Activated naive CD8-positive, alpha-beta T cell treated with anti-CD3 and anti-CD28 coated beads, Interleukin-2, amount 10 ng/mL, durations not matched to agents 7 days and 5 days (primary cell): ENCODE data around the gene HTRA2. TPM values are rescaled to one million over a fixed set of nuclear protein-coding genes. Genes with fewer than 3 reads are reported as not detected.
"Not testable (repeated sequence)": the region's sequence is repeated elsewhere in the genome, so short reads cannot be mapped to it uniquely, and the experiment has no call there.

ENCODE experiments used
- ATAC-seq: fragments of 150-1000 bp; cut with Tn5 transposase; one replicate; pipeline ENCODE4 v1.10.0; 2021; ENCODE audit warnings: low read depth, moderate library complexity
- POLR2A ChIA-PET: fragments of 350-600 bp; sonication (Branson Sonifier 250); formaldehyde crosslinking; loops from one replicate; lab custom pipeline; 2021; ENCODE audit warnings: antibody characterized with exemption; lab: Charles Lee
- DNase-seq: peaks from one replicate; pipeline ENCODE4 v3.0.0; 2021
- H3K27ac Mint-ChIP-seq: one replicate; pipeline ENCODE4 v1.8.0; 2022; ENCODE audit warnings: mild to moderate bottlenecking, mixed read lengths
- H3K27me3 Mint-ChIP-seq: one replicate; pipeline ENCODE4 v1.8.0; 2022; ENCODE audit warnings: mild to moderate bottlenecking, moderate library complexity, mixed read lengths
- H3K36me3 Mint-ChIP-seq: one replicate; pipeline ENCODE4 v1.8.0; 2021; ENCODE audit warnings: mild to moderate bottlenecking, mixed read lengths
- H3K4me1 Mint-ChIP-seq: one replicate; pipeline ENCODE4 v1.8.0; 2021; ENCODE audit warnings: mixed read lengths
- H3K4me3 Mint-ChIP-seq: one replicate; pipeline ENCODE4 v1.8.0; 2022; ENCODE audit warnings: mild to moderate bottlenecking, moderate library complexity, mixed read lengths
- H3K9me3 Mint-ChIP-seq: one replicate; pipeline ENCODE4 v1.8.0; 2021; ENCODE audit warnings: mixed read lengths
- total RNA-seq, 2 experiments: library from RNA; stranded (reverse); gene quantifications; one replicate each; pipeline ENCODE4 v1.2.3, GENCODE V29; 2021

The HTRA2 gene
- total RNA-seq, 2 experiments from 2014 or later = 46.6 to 47.4 TPM

DNA sequence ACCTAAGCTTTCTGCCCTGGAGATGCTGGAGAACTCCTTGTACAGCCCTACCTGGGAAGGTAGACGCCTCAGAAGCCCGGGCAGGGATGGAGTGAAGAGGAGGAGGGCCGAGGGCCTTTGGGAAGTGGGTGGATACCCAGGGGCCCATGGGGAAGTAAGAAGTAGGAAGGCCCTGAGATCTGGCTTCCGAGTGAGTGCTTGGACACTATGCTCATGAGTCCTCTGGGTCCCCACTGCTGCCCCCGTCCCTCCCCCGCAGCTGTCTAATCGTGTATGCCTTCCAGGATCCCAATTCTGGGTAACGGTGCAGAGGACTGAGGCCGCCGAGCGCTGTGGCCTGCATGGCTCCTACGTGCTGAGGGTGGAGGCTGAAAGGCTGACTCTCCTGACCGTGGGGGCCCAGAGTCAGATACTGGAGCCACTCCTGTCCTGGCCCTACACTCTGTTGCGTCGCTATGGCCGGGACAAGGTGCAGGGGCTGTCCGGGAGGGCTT is 25.9 kb downstream of the HTRA2 start:
- Mint-ChIP-seq H3K36me3 (peaks cover 10% of the 10 kb centered on the region), H3K4me1 (peaks cover 23% of the 10 kb centered on the region), H3K4me3 (peak overlapping the region; percentile 95), H3K27ac (peak overlapping the region; percentile 92), H3K27me3 (peaks cover 10% of the 10 kb centered on the region), H3K9me3 (no peaks in the 10 kb centered on the region)
- POLR2A ChIA-PET = interaction anchor here (0.8 to 1.7 kb wide), 7 partner anchors 11 to 98 kb away, joined by 3 to 7 read pairs (median 4); partner anchors contain the start of gene WBP1
- DNase-seq = no peak
- no peak for ATAC-seq

DNA sequence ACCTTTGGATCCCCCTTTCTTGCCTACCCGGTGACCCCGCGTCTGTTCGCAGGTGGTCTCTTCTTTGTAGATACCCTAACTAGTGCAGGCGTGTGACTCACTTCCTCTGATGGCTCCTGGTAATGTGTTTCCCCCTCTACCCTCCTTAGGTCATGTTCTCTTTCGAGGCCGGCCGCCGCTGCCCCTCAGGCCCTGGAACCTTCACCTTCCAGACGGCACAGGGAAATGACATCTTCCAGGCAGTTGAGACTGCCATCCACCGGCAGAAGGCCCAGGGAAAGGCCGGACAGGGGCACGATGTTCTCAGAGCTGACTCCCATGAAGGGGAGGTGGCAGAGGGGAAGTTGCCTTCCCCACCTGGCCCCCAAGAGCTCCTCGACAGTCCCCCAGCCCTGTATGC is 26.4 kb downstream of the HTRA2 start:
- Mint-ChIP-seq H3K27me3 (peaks cover 8% of the 10 kb centered on the region), H3K9me3 (no peaks in the 10 kb centered on the region), H3K27ac (no peak overlapping the region), H3K4me3 (peak overlapping the region; percentile 95), H3K36me3 (peaks cover 10% of the 10 kb centered on the region), H3K4me1 (peaks cover 23% of the 10 kb centered on the region)
- ATAC-seq = no peak
- POLR2A ChIA-PET = interaction anchor here (1.7 kb wide), 2 partner anchors 11 to 29 kb away, joined by 5 to 7 read pairs; no protein-coding TSS in a partner anchor
- no peak for DNase-seq

DNA sequence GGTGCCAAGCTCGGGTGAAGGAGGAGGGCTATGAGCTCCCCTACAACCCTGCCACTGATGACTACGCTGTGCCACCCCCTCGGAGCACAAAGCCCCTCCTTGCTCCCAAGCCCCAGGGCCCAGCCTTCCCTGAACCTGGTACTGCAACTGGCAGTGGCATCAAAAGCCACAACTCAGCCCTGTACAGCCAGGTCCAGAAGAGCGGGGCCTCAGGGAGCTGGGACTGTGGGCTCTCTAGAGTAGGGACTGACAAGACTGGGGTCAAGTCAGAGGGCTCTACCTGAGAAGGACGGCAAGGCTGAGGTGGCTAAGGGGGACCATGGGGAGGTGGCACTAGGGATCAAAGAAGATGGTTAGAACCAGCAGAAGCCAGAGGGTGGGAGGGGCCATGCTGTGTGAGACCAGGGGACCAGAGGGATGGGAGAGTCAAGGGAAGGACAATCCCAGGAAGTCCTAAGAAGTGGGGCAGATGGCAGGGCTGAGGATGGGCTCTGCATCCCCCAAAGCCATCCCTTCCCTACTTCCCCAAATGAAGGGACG is 27.2 kb downstream of the HTRA2 start:
- Mint-ChIP-seq H3K9me3 (no peaks in the 10 kb centered on the region), H3K27me3 (peaks cover 7% of the 10 kb centered on the region), H3K4me3 (no peak overlapping the region), H3K36me3 (peaks cover 10% of the 10 kb centered on the region), H3K4me1 (peaks cover 21% of the 10 kb centered on the region), H3K27ac (no peak overlapping the region)
- POLR2A ChIA-PET = interaction anchor here (1.7 kb wide), 1 partner anchor 10 kb away, joined by 5 read pairs; no protein-coding TSS in a partner anchor
- DNase-seq (no peak), ATAC-seq (no peak)

DNA sequence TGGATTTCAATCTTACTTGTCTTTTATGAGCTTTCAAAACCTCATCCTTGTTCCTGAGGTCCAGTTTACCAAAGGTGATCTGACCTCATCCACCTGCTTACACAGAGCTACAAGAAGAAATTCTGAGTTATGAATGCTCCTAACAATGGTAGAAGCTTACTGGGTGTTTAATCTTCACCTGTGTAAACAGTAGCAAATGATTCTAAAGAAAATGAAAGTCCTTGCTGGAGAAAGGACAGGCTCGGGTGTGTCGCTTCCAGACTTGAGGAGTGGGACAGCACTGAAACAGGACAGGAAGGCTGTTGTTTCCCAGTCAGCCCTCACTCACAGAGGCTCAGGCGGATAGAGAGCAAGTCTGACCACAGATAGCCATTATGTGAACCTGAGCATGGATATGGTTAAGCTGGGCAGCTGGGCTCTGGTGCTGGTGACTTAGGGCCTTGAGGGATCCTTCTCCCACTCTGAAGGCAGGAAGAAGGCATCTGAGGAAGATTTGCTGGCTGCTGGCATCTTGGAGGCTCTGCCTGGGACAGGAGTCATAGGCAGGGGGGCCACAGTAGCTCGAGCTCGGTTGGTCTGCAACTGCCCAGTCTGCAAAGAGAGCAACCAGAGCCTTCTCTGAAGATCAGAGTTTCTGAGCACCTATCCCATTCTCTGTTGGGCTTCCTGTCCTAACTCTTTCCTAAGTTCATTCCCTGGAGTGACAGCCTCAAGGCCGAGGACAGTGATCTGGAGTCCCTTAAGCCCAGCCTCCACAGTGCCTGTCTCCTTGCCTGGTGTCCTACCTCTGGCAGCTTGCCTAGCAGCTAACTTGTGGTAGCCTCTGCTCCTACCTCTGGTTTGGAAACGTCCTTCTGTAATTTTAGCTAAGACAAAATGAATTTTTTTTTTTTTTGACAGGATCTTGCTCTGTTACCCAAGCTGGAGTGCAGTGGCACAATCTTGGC is 28.8 kb downstream of the HTRA2 start:
- Mint-ChIP-seq H3K27me3 (peaks cover 7% of the 10 kb centered on the region), H3K27ac (no peak overlapping the region), H3K4me3 (no peak overlapping the region), H3K9me3 (no peaks in the 10 kb centered on the region), H3K4me1 (peaks cover 21% of the 10 kb centered on the region), H3K36me3 (peaks cover 10% of the 10 kb centered on the region)
- POLR2A ChIA-PET = interaction anchor here (1.0 to 2.2 kb wide), 4 partner anchors 9 to 76 kb away, joined by 3 to 7 read pairs (median 6); partner anchors contain the start of genes CCDC142 and TTC31
- no peak for ATAC-seq
- no peak for DNase-seq

DNA sequence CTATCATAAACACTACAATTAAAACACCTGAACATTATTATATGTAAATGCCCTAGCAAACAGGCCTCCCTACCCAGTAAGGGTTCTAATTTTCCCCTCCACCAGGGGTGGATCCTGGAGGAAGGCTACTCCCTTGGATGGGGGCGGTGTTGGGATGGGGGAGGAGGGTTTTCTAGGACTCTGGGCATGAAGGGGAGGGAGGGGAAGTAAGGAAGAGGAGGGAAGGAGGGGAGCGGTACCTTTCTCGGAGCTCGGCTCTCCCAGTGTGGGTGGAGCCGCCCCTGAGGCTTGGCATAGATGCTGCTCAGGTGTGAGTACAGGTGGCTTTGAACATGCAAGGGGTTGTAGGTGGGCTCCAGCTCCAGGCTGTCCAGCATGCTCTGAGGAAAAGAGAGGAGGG is 30.2 kb downstream of the HTRA2 start:
- H3K27me3 Mint-ChIP-seq = peaks cover 7% of the 10 kb centered on the region
- no peak overlapping the region for H3K27ac Mint-ChIP-seq
- no peaks in the 10 kb centered on the region for H3K9me3 Mint-ChIP-seq
- POLR2A ChIA-PET = no interaction called here
- ATAC-seq (no peak), DNase-seq (no peak)
- peaks cover 10% of the 10 kb centered on the region for H3K36me3 Mint-ChIP-seq
- H3K4me1 Mint-ChIP-seq = peaks cover 18% of the 10 kb centered on the region
- H3K4me3 Mint-ChIP-seq = no peak overlapping the region

DNA sequence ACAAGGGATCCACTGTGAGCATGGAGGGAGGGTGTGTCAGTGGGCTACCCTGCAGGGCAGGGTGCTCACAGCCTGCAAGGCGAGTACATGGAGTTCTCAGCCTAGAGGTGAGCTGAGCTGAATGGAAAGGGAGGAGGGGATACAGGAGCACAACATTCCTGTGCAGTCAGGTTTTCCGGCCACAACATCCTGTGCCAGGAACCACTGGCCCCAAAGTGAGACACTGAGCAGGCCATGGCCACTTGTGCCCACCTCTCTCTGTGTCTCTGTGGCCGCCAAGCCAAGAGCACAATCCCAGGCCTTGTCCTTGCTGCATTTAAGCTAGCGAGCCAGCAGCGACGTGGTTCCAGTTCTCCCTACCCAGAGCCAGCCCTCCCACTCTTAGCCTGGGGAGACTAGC is 30.9 kb downstream of the HTRA2 start:
- Mint-ChIP-seq H3K4me1 (peaks cover 18% of the 10 kb centered on the region), H3K27me3 (peaks cover 7% of the 10 kb centered on the region), H3K36me3 (peaks cover 10% of the 10 kb centered on the region), H3K9me3 (no peaks in the 10 kb centered on the region), H3K27ac (no peak overlapping the region), H3K4me3 (no peak overlapping the region)
- DNase-seq = no peak
- no peak for ATAC-seq
- POLR2A ChIA-PET = no interaction called here

DNA sequence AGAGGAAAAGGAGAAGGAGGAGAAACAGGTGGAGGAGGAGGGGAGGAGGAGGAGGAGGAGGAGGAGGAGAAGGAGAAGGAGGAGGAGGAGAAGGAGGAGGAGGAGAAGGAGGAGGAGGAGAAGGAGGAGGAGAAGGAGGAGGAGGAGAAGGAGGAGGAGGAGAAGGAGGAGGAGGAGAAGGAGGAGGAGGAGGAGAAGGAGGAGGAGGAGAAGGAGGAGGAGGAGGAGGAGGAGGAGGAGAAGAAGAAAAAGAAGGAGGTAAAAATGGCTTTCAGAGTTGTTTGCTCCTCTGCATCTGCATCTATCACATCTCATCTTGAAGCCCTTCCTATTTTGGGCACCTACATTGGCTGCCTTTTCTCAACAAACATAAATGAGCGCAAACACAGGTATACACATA is 31.3 kb downstream of the HTRA2 start:
- H3K4me1 Mint-ChIP-seq = peaks cover 20% of the 10 kb centered on the region
- ATAC-seq, POLR2A ChIA-PET, DNase-seq, H3K27ac Mint-ChIP-seq, H3K4me3 Mint-ChIP-seq, H3K9me3 Mint-ChIP-seq, H3K27me3 Mint-ChIP-seq: not testable (repeated sequence)
- peaks cover 10% of the 10 kb centered on the region for H3K36me3 Mint-ChIP-seq

DNA sequence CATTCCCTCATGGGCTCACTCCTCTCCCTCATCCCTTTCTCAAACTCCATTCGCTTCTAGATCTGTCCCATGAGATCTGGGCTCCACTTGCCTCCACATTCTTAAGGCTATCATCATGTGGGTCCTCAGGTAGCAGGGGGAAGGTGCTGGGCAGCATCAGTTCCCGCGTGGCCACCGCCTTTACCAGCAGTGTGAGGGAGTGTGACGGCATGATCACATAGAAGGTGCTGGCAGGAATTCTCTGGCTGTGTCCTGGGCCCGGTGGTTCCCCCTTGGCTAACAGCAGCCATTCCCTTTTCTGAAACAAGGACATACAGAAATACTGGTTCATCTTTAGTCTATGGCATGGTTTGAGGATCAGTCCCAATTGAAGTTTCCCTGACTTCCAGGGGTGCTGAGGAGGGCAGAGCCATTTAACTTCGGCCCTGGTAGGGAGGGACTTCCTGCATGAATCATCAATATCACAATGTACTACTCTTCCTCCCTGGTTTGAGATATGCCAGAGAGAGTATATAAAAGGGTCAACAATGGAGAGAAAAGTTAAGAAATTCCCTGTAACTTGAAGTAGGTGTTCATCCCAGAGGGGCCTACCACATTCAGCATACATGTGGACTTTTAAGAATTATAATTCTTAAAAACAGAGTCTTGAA is 32.5 kb downstream of the HTRA2 start:
- DNase-seq (no peak), ATAC-seq (no peak)
- Mint-ChIP-seq H3K9me3 (no peaks in the 10 kb centered on the region), H3K4me3 (no peak overlapping the region), H3K4me1 (peaks cover 24% of the 10 kb centered on the region), H3K36me3 (peaks cover 3% of the 10 kb centered on the region), H3K27ac (no peak overlapping the region), H3K27me3 (peaks cover 7% of the 10 kb centered on the region)
- POLR2A ChIA-PET = no interaction called here

DNA sequence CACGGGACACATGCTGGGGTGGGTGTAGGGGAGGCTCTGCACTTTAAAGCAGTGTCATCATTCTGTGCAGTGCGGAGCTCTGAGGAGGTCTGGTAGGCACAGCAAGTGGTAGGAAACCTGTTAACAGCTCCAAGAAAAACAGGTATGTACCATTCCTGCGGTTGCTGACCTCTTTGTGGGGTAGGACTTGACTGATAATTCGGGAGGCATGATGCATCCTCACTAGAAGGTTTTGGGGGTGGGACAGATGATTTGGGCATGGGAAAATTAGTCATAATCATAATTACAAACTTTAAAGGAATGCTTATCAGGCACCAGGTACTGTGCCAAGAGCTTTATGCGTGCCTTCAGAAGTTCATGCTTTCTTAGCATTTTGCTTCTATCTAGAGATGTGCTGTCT is 34.5 kb downstream of the HTRA2 start:
- H3K27ac Mint-ChIP-seq = no peak overlapping the region
- H3K4me1 Mint-ChIP-seq = peaks cover 35% of the 10 kb centered on the region
- H3K9me3 Mint-ChIP-seq = no peaks in the 10 kb centered on the region
- POLR2A ChIA-PET = no interaction called here
- no peaks in the 10 kb centered on the region for H3K36me3 Mint-ChIP-seq
- DNase-seq = no peak
- H3K4me3 Mint-ChIP-seq = no peak overlapping the region
- no peak for ATAC-seq
- H3K27me3 Mint-ChIP-seq = peaks cover 7% of the 10 kb centered on the region

DNA sequence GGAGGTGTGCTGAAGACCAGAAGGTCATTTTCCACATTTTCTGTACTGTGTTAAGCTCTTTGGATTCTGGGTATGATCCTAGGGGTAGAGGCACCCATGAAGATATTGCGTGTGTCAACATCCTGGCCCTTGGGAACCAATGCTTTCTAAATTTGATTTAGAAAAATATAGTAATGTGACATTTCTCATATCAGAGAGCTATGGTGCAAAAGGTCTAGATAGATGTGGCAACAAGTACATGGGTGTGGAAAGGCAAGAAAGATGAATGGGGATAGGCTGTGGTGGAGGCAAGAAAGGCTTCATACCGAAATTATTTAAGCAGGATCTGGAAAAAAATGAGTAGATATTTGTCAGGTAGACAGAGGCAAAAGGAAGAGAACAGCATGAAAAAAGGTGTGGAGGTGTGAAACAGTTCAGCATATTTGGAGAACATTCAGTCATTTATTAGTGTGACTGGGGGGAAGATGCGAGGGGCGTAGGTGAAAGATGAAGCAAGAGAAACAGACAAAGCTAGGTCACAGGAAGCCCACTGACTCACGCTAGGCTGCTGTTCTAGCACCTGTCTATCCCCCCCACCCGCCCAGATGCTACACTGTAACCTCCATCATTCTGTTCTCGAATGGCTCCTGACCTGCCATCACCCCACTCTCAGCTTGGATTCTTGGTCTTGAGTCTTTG is 36.5 kb downstream of the HTRA2 start:
- Mint-ChIP-seq H3K36me3 (no peaks in the 10 kb centered on the region), H3K27me3 (peaks cover 4% of the 10 kb centered on the region), H3K27ac (peak overlapping the region; percentile 56), H3K4me3 (peak overlapping the region; percentile 19), H3K4me1 (peaks cover 31% of the 10 kb centered on the region), H3K9me3 (no peaks in the 10 kb centered on the region)
- ATAC-seq (no peak), DNase-seq (no peak)
- POLR2A ChIA-PET = interaction anchor here (0.7 to 1.5 kb wide), 2 partner anchors 9 to 13 kb away, joined by 3 to 5 read pairs; partner anchors contain the start of gene LOXL3

DNA sequence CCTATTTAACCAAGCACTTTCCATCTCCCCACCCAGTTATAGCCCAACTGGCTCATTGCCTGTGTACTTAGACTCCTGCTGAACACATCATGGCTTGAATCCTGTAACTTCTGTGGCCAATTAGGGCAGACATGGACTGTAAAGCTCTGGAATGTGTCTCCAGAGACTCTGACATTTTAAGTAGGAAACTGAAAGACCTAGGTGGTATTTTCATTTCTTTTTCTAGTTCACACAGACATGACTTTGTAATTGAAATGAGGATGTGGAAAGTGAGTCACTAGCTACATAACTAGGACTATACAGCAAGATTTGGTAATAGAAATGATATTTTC is 37.0 kb downstream of the HTRA2 start:
- POLR2A ChIA-PET = interaction anchor here (0.7 to 2.2 kb wide), 4 partner anchors 8 to 51 kb away, joined by 3 to 6 read pairs (median 4); partner anchors contain the start of gene LOXL3
- ATAC-seq (peak; percentile 18), DNase-seq (no peak)
- Mint-ChIP-seq H3K27me3 (peaks cover under 1% of the 10 kb centered on the region), H3K4me1 (peaks cover 30% of the 10 kb centered on the region), H3K27ac (peak overlapping the region; percentile 56), H3K9me3 (no peaks in the 10 kb centered on the region), H3K4me3 (peak overlapping the region; percentile 19), H3K36me3 (no peaks in the 10 kb centered on the region)

DNA sequence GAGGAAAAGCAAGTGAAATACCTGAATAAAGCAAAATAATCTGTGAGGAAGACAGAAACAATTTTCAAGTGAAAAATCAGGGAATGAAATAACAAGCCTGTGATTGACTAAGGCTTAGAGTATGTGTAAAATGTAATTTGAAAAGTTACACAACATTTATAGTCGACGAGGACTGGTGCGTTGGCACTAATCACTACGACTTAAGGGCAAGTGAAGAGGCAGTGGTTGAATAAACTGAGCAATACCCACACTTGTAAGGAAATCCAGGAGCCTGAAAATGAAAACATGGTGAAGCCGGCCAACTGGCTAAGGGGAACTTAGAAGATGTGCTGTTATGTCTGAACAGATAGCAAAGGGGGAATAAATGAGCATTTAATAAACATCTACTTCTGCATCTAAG is 38.1 kb downstream of the HTRA2 start:
- Mint-ChIP-seq H3K36me3 (no peaks in the 10 kb centered on the region), H3K27me3 (no peaks in the 10 kb centered on the region), H3K4me3 (no peak overlapping the region), H3K4me1 (peaks cover 23% of the 10 kb centered on the region), H3K27ac (no peak overlapping the region), H3K9me3 (no peaks in the 10 kb centered on the region)
- POLR2A ChIA-PET = interaction anchor here (1.2 to 2.2 kb wide), 3 partner anchors 10 to 52 kb away, joined by 3 to 6 read pairs (median 5); no protein-coding TSS in a partner anchor
- DNase-seq (no peak), ATAC-seq (no peak)
